NOMO-1 treated with dmso at 0.1 percent for 144 hours (cell line): ENCODE data around the gene MEIG1.
A peak's percentile ranks its signal among the peaks of the same experiment; 100 is the strongest.
"Not testable (repeated sequence)": the region's sequence is repeated elsewhere in the genome, so short reads cannot be mapped to it uniquely, and the experiment has no call there.

Source experiments
- DNase-seq: peaks from one replicate; lab custom pipeline; 2025; ENCODE audit not compliant: unreplicated experiment; lab: John Stamatoyannopoulos, UW

MEIG1 gene

GRCh38 chr10:14954001-14954770 is 5.0 kb upstream of the MEIG1 start, which contains the start of gene DCLRE1C:
TSS of gene DCLRE1C (minus strand) at chr10:14954096. CDS start at chr10:14954010, 86 bp downstream.
- peak; percentile 88 for DNase-seq

GRCh38 chr10:14954934-14955333 is 4.3 kb upstream of the MEIG1 start:
- DNase-seq, result no peak

- DNase-seq, result no peak
Measured at GRCh38 chr10:14958872-14959220, 342 bp upstream of the MEIG1 start.

DNA sequence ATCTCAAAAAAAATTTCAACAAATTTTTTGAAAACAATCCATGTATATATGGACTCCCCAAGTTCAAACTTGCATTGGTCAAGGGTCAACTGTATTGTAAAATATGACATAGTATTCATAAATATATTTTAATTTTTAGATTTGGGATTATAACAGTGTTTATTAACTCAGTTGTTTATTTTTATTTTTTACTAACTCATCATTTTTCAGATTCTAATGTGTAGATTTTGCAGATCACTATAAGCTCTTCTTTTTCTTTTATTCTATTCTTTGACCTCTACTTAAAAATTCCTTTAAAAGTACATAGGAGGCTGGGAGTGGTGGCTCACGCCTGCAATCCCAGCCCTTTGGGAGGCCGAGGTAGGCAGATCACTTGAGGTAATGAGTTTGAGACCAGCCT is 8.7 kb downstream of the MEIG1 start:
- DNase-seq, result no peak

- DNase-seq, result peak; percentile 1
Measured at GRCh38 chr10:14971867-14972448, 12.8 kb downstream of the MEIG1 start.

- not testable (repeated sequence) for DNase-seq
Measured at GRCh38 chr10:14974153-14974998, 15.2 kb downstream of the MEIG1 start.

- no peak for DNase-seq
Measured at GRCh38 chr10:14975672-14976273, 16.6 kb downstream of the MEIG1 start.

DNA sequence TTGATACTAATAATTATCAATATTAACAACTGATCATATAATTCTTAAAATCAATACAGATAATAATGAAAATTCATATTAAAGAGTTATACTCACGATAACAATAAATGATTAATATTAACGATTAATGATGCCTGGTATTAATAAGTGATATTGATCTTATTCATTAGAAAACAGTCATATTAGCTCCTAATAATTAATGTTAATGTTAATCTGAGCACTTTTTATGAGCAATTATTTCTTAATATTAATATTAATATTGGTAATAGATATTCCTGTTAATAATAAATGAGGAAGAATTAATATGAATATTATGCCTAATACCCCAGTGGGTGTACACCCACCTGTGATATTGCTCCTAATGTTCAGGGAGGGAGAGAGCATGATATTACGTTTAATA is 23.6 kb downstream of the MEIG1 start:
- DNase-seq, result no peak

DNA sequence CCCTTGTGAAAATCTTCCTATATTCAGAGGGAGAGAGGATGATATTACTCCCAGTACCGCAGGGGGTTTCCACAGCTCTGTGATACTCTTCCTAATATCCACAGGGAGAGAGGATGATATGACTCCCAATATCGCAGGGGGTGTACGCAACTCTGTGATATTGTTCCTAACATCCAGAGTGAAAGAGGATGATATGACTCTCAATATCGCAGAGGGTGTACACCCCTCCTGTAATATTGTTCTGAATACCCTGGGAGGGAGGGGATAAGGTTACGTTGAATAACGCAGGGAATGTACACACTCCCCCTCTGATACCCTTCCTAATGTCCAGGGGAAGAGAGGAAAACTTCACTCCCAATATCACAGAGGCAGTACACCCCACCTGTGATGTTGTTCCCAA is 30.4 kb downstream of the MEIG1 start:
- DNase-seq, result not testable (repeated sequence)

- peak; percentile 2 for DNase-seq
Measured at GRCh38 chr10:14991035-14991749, 32.0 kb downstream of the MEIG1 start.

- DNase-seq, result not testable (repeated sequence)
Measured at GRCh38 chr10:14992336-14992735, 33.1 kb downstream of the MEIG1 start.

GRCh38 chr10:14993500-14994455 is 34.6 kb downstream of the MEIG1 start:
- not testable (repeated sequence) for DNase-seq

DNA sequence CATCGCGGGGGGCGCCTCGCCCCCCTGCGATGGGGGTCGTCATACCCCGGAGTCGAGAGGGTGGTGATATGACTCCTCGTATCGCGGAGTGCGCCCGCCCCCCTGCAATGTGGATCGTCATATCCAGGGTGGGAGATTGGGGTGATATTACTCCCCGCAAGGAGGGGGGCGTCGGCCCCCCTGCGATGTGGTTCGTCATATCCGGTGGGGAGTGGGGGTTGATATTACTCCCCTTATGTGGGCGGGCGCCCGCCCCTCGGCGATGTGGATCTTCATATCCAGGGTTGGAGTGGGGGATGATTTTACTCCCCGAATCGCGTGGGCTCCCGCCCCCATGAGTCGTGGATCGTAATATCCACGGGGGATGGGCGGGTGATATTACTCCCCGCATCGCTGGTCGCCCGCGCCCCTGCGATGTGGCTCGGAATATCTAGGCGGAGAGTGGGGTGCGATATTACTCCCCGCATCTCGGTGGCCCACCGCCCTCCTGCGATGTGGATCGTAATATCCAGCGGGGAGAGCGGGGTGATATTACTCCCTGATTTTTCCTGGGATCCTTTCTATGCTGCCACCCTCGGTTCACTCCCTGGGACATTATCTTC is 36.9 kb downstream of the MEIG1 start:
- DNase-seq, result no peak

DNA sequence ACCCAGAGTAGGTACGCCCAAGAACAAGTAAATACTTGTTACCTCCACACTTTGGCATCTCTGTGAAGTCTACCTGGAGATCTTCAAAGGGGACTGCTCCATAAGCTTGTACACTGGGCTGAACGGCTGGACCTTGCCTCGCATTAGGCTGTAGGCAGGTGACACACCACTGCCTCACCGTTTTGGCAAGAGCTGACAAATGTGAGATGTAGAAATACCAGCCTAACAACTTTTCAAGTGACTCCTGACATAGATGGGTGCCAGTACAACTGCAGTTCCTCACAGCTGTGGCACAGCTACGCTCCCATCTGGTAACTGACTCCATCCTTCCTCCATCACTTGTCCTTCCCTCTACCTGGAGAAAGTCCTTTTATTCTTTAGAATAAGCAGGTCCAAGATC is 54.3 kb downstream of the MEIG1 start:
- not testable (repeated sequence) for DNase-seq

GRCh38 chr10:15015451-15015850 is 56.3 kb downstream of the MEIG1 start:
- DNase-seq, result no peak

DNA sequence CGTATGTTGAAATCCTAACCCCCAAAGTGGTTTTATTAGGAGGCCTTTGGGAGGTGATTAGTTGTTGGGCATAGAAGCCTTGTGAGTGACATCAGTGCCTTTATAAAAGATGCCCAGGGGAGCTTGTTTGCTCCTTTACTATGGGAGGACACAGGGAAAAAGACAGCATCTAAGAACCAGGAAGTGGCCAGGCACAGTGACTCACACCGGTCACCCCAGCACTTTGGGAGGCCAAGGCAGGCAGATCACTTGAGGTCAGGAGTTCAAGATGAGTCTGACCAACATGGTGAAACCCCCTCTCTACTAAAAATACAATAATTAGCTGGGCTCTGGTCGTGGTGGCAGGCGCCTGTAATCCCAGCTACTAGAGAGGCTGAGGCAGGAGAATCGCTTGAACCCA is 61.8 kb downstream of the MEIG1 start:
- DNase-seq, result not testable (repeated sequence)
